ENCODE results near the gene HOXB3.

DNA sequence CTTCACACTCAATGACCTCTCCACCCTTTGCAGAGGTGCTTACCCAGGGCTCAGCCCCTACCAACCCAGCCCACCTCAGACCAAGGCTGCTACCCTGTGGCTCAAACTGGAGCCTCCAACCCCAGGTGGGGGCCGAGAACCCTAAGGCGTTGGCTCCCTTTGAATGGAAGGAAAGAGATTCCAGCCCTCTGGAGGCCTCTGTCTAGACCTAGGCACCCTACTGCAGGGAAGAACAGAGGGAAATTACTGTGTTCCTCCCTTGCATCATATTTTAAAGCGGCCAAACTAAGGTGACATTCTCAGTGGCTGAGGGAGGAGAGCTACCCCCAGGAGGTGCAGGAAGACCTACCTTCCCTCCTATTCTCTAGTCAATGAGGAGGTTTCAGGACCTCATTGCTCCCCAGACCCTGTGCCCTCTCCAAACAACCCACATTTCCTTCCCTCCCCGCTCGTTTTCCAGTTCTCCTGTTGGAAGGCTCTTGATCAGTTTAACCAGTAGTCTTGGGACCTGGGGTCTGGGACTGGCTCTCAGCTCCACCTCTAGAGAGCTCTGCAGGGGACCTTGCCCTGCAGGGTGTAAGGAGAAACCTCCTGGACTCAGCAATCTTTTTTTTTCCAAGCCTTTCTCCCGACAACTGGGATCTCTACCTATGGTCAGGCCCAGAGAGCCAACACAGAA lies 30.6 kb upstream of the HOXB3 start:
- TF ChIP-seq, protein P1, sequence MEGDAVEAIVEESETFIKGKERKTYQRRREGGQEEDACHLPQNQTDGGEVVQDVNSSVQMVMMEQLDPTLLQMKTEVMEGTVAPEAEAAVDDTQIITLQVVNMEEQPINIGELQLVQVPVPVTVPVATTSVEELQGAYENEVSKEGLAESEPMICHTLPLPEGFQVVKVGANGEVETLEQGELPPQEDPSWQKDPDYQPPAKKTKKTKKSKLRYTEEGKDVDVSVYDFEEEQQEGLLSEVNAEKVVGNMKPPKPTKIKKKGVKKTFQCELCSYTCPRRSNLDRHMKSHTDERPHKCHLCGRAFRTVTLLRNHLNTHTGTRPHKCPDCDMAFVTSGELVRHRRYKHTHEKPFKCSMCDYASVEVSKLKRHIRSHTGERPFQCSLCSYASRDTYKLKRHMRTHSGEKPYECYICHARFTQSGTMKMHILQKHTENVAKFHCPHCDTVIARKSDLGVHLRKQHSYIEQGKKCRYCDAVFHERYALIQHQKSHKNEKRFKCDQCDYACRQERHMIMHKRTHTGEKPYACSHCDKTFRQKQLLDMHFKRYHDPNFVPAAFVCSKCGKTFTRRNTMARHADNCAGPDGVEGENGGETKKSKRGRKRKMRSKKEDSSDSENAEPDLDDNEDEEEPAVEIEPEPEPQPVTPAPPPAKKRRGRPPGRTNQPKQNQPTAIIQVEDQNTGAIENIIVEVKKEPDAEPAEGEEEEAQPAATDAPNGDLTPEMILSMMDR (IDR thresholded peaks at IDR 0.05; ENCODE audit: poor library complexity, severe bottlenecking): no peak
- TF ChIP-seq TAF1 (IDR thresholded peaks at IDR 0.05; ENCODE audit: low read depth) (no peak), EZH2 (IDR thresholded peaks at IDR 0.05; ENCODE audit: borderline replicate concordance, insufficient read depth, low read length, poor library complexity, severe bottlenecking) (no peak), EP300 (conservative IDR thresholded peaks at IDR 0.05; ENCODE audit: poor library complexity, severe bottlenecking) (no peak), POLR2AphosphoS5 (IDR thresholded peaks at IDR 0.05) (no peak), MXI1 (conservative IDR thresholded peaks at IDR 0.05; ENCODE audit: poor library complexity, severe bottlenecking) (no peak)

All from neural cell (in vitro differentiated cells).